ENCODE data around the gene MAB21L3. TPM values are rescaled to one million over a fixed set of nuclear protein-coding genes. Genes with fewer than 3 reads are reported as not detected.

Gene MAB21L3
- total and polyA plus RNA-seq, 2 of the 13 experiments (the other 11 are each of a cell fraction or from before 2014, with no cell fraction given): 0.55 to 4.1 TPM

DNA sequence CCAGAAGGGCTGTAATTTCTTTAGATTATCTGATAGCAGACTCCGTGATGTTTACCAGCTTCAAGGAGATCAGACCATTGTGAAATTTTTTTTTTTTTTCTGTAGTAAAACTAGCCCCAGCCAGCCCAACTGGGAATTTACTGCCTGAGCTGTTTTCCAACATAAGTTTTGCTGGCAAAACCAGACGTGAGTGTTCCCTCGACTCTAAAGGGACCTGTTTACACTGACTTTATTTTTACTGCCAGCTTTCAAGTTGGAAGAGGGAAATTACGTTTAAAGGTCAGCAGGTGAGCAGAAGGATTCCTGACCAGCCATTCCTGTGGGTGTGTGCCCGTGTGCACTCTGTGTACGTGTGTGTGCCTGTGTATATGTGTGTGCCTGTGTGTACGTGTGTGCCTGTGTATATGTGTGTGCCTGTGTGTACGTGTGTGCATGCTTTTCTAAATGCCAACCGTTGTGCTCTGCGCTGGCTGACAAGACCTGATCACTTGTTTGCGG lies 374 bp downstream of the MAB21L3 start (continued):
- TF ChIP-seq, protein P1, sequence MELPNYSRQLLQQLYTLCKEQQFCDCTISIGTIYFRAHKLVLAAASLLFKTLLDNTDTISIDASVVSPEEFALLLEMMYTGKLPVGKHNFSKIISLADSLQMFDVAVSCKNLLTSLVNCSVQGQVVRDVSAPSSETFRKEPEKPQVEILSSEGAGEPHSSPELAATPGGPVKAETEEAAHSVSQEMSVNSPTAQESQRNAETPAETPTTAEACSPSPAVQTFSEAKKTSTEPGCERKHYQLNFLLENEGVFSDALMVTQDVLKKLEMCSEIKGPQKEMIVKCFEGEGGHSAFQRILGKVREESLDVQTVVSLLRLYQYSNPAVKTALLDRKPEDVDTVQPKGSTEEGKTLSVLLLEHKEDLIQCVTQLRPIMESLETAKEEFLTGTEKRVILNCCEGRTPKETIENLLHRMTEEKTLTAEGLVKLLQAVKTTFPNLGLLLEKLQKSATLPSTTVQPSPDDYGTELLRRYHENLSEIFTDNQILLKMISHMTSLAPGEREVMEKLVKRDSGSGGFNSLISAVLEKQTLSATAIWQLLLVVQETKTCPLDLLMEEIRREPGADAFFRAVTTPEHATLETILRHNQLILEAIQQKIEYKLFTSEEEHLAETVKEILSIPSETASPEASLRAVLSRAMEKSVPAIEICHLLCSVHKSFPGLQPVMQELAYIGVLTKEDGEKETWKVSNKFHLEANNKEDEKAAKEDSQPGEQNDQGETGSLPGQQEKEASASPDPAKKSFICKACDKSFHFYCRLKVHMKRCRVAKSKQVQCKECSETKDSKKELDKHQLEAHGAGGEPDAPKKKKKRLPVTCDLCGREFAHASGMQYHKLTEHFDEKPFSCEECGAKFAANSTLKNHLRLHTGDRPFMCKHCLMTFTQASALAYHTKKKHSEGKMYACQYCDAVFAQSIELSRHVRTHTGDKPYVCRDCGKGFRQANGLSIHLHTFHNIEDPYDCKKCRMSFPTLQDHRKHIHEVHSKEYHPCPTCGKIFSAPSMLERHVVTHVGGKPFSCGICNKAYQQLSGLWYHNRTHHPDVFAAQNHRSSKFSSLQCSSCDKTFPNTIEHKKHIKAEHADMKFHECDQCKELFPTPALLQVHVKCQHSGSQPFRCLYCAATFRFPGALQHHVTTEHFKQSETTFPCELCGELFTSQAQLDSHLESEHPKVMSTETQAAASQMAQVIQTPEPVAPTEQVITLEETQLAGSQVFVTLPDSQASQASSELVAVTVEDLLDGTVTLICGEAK (IDR thresholded peaks at IDR 0.05): no peak
- TF ChIP-seq, protein P1 (CRISPR knock-in tag; IDR thresholded peaks at IDR 0.05): 0 out of 2 replicates have a peak, but pooled peaks have one; percentile 17
